ENCODE results near the gene COL18A1.

- TF ChIP-seq, protein P1, sequence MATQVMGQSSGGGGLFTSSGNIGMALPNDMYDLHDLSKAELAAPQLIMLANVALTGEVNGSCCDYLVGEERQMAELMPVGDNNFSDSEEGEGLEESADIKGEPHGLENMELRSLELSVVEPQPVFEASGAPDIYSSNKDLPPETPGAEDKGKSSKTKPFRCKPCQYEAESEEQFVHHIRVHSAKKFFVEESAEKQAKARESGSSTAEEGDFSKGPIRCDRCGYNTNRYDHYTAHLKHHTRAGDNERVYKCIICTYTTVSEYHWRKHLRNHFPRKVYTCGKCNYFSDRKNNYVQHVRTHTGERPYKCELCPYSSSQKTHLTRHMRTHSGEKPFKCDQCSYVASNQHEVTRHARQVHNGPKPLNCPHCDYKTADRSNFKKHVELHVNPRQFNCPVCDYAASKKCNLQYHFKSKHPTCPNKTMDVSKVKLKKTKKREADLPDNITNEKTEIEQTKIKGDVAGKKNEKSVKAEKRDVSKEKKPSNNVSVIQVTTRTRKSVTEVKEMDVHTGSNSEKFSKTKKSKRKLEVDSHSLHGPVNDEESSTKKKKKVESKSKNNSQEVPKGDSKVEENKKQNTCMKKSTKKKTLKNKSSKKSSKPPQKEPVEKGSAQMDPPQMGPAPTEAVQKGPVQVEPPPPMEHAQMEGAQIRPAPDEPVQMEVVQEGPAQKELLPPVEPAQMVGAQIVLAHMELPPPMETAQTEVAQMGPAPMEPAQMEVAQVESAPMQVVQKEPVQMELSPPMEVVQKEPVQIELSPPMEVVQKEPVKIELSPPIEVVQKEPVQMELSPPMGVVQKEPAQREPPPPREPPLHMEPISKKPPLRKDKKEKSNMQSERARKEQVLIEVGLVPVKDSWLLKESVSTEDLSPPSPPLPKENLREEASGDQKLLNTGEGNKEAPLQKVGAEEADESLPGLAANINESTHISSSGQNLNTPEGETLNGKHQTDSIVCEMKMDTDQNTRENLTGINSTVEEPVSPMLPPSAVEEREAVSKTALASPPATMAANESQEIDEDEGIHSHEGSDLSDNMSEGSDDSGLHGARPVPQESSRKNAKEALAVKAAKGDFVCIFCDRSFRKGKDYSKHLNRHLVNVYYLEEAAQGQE (IDR thresholded peaks at IDR 0.05; ENCODE audit: insufficient read depth in 1 of 2, low read depth in 2 of 2, low read length in 1 of 2): no peak
- no peak for TF ChIP-seq SIN3A (IDR thresholded peaks at IDR 0.05; ENCODE audit: borderline replicate concordance, insufficient read depth, low read depth, low read length)
These were observed 94.3 kb downstream of the COL18A1 start for GRCh38 chr21:45499201-45499750.

All from Panc1 (cell line).